Measurements from ENCODE around the gene ZNF467.

The ZNF467 gene

GRCh38 chr7:149790146-149790548 is 16.8 kb upstream of the ZNF467 start:
- ATAC-seq (ENCODE audit: insufficient read depth, low read depth) (no peak), DNase-seq (no peak)
- H3K9me3 ChIP-seq (ENCODE audit: insufficient read depth, low read length, severe bottlenecking) = no peaks in the 10 kb centered on the region
- no peaks in the 10 kb centered on the region; the same call in 1 of the 2 replicates for H4K20me1 ChIP-seq (ENCODE audit: insufficient read depth, low read length)
- H3K79me2 ChIP-seq (ENCODE audit: insufficient read depth, low read length) = no peaks in the 10 kb centered on the region
- H3K4me3 ChIP-seq (ENCODE audit: low read depth in 1 of 2, low read length in 2 of 2) = no peak overlapping the region
- TF ChIP-seq CTCF (IDR thresholded peaks at IDR 0.05; ENCODE audit: borderline replicate concordance, extremely low read depth, low read length, poor library complexity, severe bottlenecking) (no peak), EZH2 (IDR thresholded peaks at IDR 0.05; ENCODE audit: borderline replicate concordance, low read depth, low read length, severe bottlenecking) (no peak)
- H3K27ac ChIP-seq (ENCODE audit: low read length) = no peak overlapping the region
- H3K36me3 ChIP-seq (ENCODE audit: insufficient read depth, low read length) = no peaks in the 10 kb centered on the region
- H3K4me2 ChIP-seq (ENCODE audit: insufficient read depth, low read length) = no peak overlapping the region
- H2AFZ ChIP-seq (ENCODE audit: low read depth, low read length) = no peak overlapping the region
- H3K4me1 ChIP-seq (ENCODE audit: insufficient read depth, low read length) = no peaks in the 10 kb centered on the region
- H3K9ac ChIP-seq (ENCODE audit: low read depth, low read length) = no peak overlapping the region
- no peaks in the 10 kb centered on the region for H3K27me3 ChIP-seq (ENCODE audit: insufficient read depth, low read length, poor library complexity)

GRCh38 chr7:149789101-149789500 is 15.7 kb upstream of the ZNF467 start:
- Histone ChIP-seq H3K4me1 (ENCODE audit: insufficient read depth, low read length) (no peaks in the 10 kb centered on the region), H4K20me1 (ENCODE audit: insufficient read depth, low read length) (no peaks in the 10 kb centered on the region; the same call in 1 of the 2 replicates), H3K27me3 (ENCODE audit: insufficient read depth, low read length, poor library complexity) (no peaks in the 10 kb centered on the region), H3K79me2 (ENCODE audit: insufficient read depth, low read length) (no peaks in the 10 kb centered on the region), H3K9me3 (ENCODE audit: insufficient read depth, low read length, severe bottlenecking) (no peaks in the 10 kb centered on the region), H3K36me3 (ENCODE audit: insufficient read depth, low read length) (no peaks in the 10 kb centered on the region), H3K9ac (ENCODE audit: low read depth, low read length) (no peak overlapping the region), H2AFZ (ENCODE audit: low read depth, low read length) (no peak overlapping the region), H3K27ac (ENCODE audit: low read length) (no peak overlapping the region), H3K4me3 (ENCODE audit: low read depth in 1 of 2, low read length in 2 of 2) (no peak overlapping the region), H3K4me2 (ENCODE audit: insufficient read depth, low read length) (no peak overlapping the region)
- ATAC-seq (ENCODE audit: insufficient read depth, low read depth) = no peak
- no peak for TF ChIP-seq EZH2 (IDR thresholded peaks at IDR 0.05; ENCODE audit: borderline replicate concordance, low read depth, low read length, severe bottlenecking)
- no peak for DNase-seq

- DNase-seq (no peak), ATAC-seq (ENCODE audit: insufficient read depth, low read depth) (no peak)
- H2AFZ ChIP-seq (ENCODE audit: low read depth, low read length) = no peak overlapping the region
- no peak overlapping the region for H3K9ac ChIP-seq (ENCODE audit: low read depth, low read length)
- H3K27me3 ChIP-seq (ENCODE audit: insufficient read depth, low read length, poor library complexity) = no peaks in the 10 kb centered on the region
- H4K20me1 ChIP-seq (ENCODE audit: insufficient read depth, low read length) = no peaks in the 10 kb centered on the region; the same call in 1 of the 2 replicates
- H3K4me1 ChIP-seq (ENCODE audit: insufficient read depth, low read length) = no peaks in the 10 kb centered on the region
- TF ChIP-seq EZH2 (IDR thresholded peaks at IDR 0.05; ENCODE audit: borderline replicate concordance, low read depth, low read length, severe bottlenecking) (no peak), CTCF (IDR thresholded peaks at IDR 0.05; ENCODE audit: borderline replicate concordance, extremely low read depth, low read length, poor library complexity, severe bottlenecking) (no peak)
- H3K9me3 ChIP-seq (ENCODE audit: insufficient read depth, low read length, severe bottlenecking) = no peaks in the 10 kb centered on the region
- H3K4me3 ChIP-seq (ENCODE audit: low read depth in 1 of 2, low read length in 2 of 2) = no peak overlapping the region
- no peak overlapping the region for H3K4me2 ChIP-seq (ENCODE audit: insufficient read depth, low read length)
- H3K79me2 ChIP-seq (ENCODE audit: insufficient read depth, low read length) = no peaks in the 10 kb centered on the region
- no peak overlapping the region for H3K27ac ChIP-seq (ENCODE audit: low read length)
- H3K36me3 ChIP-seq (ENCODE audit: insufficient read depth, low read length) = no peaks in the 10 kb centered on the region
Measured at GRCh38 chr7:149788300-149788851, 15.0 kb upstream of the ZNF467 start.

GRCh38 chr7:149787428-149788299 is 14.3 kb upstream of the ZNF467 start:
- Histone ChIP-seq H4K20me1 (ENCODE audit: insufficient read depth, low read length) (no peaks in the 10 kb centered on the region; the same call in 1 of the 2 replicates), H3K79me2 (ENCODE audit: insufficient read depth, low read length) (no peaks in the 10 kb centered on the region), H3K27ac (ENCODE audit: low read length) (no peak overlapping the region), H3K4me3 (ENCODE audit: low read depth in 1 of 2, low read length in 2 of 2) (no peak overlapping the region), H3K9ac (ENCODE audit: low read depth, low read length) (no peak overlapping the region), H3K27me3 (ENCODE audit: insufficient read depth, low read length, poor library complexity) (no peaks in the 10 kb centered on the region), H3K4me2 (ENCODE audit: insufficient read depth, low read length) (no peak overlapping the region), H2AFZ (ENCODE audit: low read depth, low read length) (no peak overlapping the region), H3K4me1 (ENCODE audit: insufficient read depth, low read length) (no peaks in the 10 kb centered on the region), H3K9me3 (ENCODE audit: insufficient read depth, low read length, severe bottlenecking) (no peaks in the 10 kb centered on the region), H3K36me3 (ENCODE audit: insufficient read depth, low read length) (no peaks in the 10 kb centered on the region)
- ATAC-seq (ENCODE audit: insufficient read depth, low read depth) (no peak), DNase-seq (no peak)
- no peak for TF ChIP-seq CTCF (IDR thresholded peaks at IDR 0.05; ENCODE audit: borderline replicate concordance, extremely low read depth, low read length, poor library complexity, severe bottlenecking)
- TF ChIP-seq EZH2 (IDR thresholded peaks at IDR 0.05; ENCODE audit: borderline replicate concordance, low read depth, low read length, severe bottlenecking) = no peak
